HepG2 (cell line): ENCODE data around the gene DCUN1D2. TPM values are rescaled to one million over a fixed set of nuclear protein-coding genes. Genes with fewer than 3 reads are reported as not detected.

ENCODE experiments used
- KDM2A ChIP-seq: sonication (generic); formaldehyde crosslinking; IDR thresholded peaks from 2 replicates; pipeline ENCODE4 v1.4.0; 2020; ENCODE audit warnings: low read depth, missing genetic modification reagents, borderline replicate concordance
- NCOR1 ChIP-seq: fragments of 200-600 bp; sonication (generic); IDR thresholded peaks from 2 replicates; pipeline ENCODE4 v1.7.0; 2017; ENCODE audit warnings: antibody characterized with exemption, low read length, borderline replicate concordance
- POLR2AphosphoS5 ChIP-seq: IDR thresholded peaks from 2 replicates; pipeline ENCODE4 v1.6.1; 2012; ENCODE audit warnings: low read depth, low read length
- ZNF557 ChIP-seq: sonication (generic); formaldehyde crosslinking; IDR thresholded peaks from 2 replicates; pipeline ENCODE4 v1.4.0; 2020; ENCODE audit warnings: missing genetic modification reagents
- polyA plus RNA-seq, 8 experiments: library from polyadenylated mRNA; depleted of rRNA in 3 of 8; stranded (reverse) in 7 of 8; unstranded in 1 of 8; fragments of >200 nt; fragmentation: Illumina TruSeq in 4 of 8; extraction: Trizol in 4 of 8; gene quantifications; 2 replicates each; pipeline versions ENCODE4 v1.2.1 to v1.2.3, GENCODE V29; 2011 to 2016; ENCODE audit warnings: low read depth in 4 of 8, missing spikeins in 1 of 8, mixed read lengths in 1 of 8; ENCODE audit not compliant: insufficient read depth in 1 of 8
- total RNA-seq, 5 experiments: library from RNA; depleted of rRNA; stranded (reverse); fragments of >200 nt; fragmentation: Illumina TruSeq; extraction: Trizol; gene quantifications; 2 replicates each; pipeline ENCODE4 v1.2.3, GENCODE V29; 2016; ENCODE audit warnings: low read depth in 1 of 5
- TF ChIP-seq, protein P1 (sequence below): sonication (generic); formaldehyde crosslinking; IDR thresholded peaks from 2 replicates; pipeline ENCODE4 v1.4.0; 2020; ENCODE audit warnings: missing genetic modification reagents, mild to moderate bottlenecking, borderline replicate concordance
- TF ChIP-seq, protein P2 (sequence below): sonication (generic); formaldehyde crosslinking; IDR thresholded peaks from 2 replicates; pipeline ENCODE4 v1.4.0; 2020; ENCODE audit warnings: mild to moderate bottlenecking, missing genetic modification reagents, borderline replicate concordance
- TF ChIP-seq, protein P3 (sequence below): sonication (generic); formaldehyde crosslinking; IDR thresholded peaks from 2 replicates; pipeline ENCODE4 v1.8.1; 2023; ENCODE audit warnings: missing genetic modification reagents, mild to moderate bottlenecking, borderline replicate concordance
- TF ChIP-seq, protein P4 (sequence below): sonication (generic); formaldehyde crosslinking; IDR thresholded peaks from 2 replicates; pipeline ENCODE4 v1.4.0; 2020; ENCODE audit warnings: missing genetic modification reagents
- TF ChIP-seq, protein P5 (sequence below): sonication (generic); formaldehyde crosslinking; IDR thresholded peaks from 2 replicates; pipeline ENCODE4 v1.4.0; 2020; ENCODE audit warnings: missing genetic modification reagents, borderline replicate concordance
- TF ChIP-seq, protein P6 (sequence below): IDR thresholded peaks from 2 replicates; pipeline ENCODE4 v1.6.1; 2016; ENCODE audit warnings: missing biosample characterization, missing genetic modification reagents, low read depth

DCUN1D2 gene
- total and polyA plus RNA-seq, 2 of the 13 experiments (the other 11 are each of a cell fraction or from before 2014, with no cell fraction given), result 9.1 to 9.6 TPM

DNA sequence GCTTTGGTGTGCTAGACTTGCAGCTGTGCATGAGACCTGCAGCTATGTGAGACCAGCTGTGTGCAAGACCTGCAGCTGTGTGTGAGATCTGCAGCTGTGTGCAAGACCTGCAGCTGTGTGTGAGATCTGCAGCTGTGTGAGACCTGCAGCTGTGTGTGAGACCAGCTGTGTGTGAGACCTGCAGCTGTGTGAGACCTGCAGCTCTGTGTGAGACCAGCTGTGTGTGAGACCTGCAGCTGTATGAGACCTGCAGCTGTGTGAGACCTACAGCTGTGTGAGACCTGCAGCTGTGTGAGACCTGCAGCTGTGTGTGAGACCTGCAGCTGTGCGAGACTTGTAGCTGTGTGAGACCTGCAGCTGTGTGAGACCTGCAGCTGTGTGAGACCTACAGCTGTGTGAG, 6.7 kb upstream of the DCUN1D2 start (continued):
- TF ChIP-seq, protein P1, sequence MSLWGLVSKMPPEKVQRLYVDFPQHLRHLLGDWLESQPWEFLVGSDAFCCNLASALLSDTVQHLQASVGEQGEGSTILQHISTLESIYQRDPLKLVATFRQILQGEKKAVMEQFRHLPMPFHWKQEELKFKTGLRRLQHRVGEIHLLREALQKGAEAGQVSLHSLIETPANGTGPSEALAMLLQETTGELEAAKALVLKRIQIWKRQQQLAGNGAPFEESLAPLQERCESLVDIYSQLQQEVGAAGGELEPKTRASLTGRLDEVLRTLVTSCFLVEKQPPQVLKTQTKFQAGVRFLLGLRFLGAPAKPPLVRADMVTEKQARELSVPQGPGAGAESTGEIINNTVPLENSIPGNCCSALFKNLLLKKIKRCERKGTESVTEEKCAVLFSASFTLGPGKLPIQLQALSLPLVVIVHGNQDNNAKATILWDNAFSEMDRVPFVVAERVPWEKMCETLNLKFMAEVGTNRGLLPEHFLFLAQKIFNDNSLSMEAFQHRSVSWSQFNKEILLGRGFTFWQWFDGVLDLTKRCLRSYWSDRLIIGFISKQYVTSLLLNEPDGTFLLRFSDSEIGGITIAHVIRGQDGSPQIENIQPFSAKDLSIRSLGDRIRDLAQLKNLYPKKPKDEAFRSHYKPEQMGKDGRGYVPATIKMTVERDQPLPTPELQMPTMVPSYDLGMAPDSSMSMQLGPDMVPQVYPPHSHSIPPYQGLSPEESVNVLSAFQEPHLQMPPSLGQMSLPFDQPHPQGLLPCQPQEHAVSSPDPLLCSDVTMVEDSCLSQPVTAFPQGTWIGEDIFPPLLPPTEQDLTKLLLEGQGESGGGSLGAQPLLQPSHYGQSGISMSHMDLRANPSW (CRISPR knock-in tag), result no peak
- TF ChIP-seq, protein P2, sequence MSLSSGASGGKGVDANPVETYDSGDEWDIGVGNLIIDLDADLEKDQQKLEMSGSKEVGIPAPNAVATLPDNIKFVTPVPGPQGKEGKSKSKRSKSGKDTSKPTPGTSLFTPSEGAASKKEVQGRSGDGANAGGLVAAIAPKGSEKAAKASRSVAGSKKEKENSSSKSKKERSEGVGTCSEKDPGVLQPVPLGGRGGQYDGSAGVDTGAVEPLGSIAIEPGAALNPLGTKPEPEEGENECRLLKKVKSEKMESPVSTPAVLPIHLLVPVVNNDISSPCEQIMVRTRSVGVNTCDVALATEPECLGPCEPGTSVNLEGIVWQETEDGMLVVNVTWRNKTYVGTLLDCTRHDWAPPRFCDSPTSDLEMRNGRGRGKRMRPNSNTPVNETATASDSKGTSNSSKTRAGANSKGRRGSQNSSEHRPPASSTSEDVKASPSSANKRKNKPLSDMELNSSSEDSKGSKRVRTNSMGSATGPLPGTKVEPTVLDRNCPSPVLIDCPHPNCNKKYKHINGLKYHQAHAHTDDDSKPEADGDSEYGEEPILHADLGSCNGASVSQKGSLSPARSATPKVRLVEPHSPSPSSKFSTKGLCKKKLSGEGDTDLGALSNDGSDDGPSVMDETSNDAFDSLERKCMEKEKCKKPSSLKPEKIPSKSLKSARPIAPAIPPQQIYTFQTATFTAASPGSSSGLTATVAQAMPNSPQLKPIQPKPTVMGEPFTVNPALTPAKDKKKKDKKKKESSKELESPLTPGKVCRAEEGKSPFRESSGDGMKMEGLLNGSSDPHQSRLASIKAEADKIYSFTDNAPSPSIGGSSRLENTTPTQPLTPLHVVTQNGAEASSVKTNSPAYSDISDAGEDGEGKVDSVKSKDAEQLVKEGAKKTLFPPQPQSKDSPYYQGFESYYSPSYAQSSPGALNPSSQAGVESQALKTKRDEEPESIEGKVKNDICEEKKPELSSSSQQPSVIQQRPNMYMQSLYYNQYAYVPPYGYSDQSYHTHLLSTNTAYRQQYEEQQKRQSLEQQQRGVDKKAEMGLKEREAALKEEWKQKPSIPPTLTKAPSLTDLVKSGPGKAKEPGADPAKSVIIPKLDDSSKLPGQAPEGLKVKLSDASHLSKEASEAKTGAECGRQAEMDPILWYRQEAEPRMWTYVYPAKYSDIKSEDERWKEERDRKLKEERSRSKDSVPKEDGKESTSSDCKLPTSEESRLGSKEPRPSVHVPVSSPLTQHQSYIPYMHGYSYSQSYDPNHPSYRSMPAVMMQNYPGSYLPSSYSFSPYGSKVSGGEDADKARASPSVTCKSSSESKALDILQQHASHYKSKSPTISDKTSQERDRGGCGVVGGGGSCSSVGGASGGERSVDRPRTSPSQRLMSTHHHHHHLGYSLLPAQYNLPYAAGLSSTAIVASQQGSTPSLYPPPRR, result no peak
- TF ChIP-seq, protein P3, sequence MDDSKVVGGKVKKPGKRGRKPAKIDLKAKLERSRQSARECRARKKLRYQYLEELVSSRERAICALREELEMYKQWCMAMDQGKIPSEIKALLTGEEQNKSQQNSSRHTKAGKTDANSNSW (CRISPR knock-in tag), result no peak
- TF ChIP-seq, protein P4, sequence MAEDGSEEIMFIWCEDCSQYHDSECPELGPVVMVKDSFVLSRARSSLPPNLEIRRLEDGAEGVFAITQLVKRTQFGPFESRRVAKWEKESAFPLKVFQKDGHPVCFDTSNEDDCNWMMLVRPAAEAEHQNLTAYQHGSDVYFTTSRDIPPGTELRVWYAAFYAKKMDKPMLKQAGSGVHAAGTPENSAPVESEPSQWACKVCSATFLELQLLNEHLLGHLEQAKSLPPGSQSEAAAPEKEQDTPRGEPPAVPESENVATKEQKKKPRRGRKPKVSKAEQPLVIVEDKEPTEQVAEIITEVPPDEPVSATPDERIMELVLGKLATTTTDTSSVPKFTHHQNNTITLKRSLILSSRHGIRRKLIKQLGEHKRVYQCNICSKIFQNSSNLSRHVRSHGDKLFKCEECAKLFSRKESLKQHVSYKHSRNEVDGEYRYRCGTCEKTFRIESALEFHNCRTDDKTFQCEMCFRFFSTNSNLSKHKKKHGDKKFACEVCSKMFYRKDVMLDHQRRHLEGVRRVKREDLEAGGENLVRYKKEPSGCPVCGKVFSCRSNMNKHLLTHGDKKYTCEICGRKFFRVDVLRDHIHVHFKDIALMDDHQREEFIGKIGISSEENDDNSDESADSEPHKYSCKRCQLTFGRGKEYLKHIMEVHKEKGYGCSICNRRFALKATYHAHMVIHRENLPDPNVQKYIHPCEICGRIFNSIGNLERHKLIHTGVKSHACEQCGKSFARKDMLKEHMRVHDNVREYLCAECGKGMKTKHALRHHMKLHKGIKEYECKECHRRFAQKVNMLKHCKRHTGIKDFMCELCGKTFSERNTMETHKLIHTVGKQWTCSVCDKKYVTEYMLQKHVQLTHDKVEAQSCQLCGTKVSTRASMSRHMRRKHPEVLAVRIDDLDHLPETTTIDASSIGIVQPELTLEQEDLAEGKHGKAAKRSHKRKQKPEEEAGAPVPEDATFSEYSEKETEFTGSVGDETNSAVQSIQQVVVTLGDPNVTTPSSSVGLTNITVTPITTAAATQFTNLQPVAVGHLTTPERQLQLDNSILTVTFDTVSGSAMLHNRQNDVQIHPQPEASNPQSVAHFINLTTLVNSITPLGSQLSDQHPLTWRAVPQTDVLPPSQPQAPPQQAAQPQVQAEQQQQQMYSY (CRISPR knock-in tag), result no peak
- TF ChIP-seq POLR2AphosphoS5 (no peak), KDM2A (CRISPR knock-in tag) (no peak), ZNF557 (CRISPR knock-in tag) (no peak), NCOR1 (no peak)
- TF ChIP-seq, protein P5, sequence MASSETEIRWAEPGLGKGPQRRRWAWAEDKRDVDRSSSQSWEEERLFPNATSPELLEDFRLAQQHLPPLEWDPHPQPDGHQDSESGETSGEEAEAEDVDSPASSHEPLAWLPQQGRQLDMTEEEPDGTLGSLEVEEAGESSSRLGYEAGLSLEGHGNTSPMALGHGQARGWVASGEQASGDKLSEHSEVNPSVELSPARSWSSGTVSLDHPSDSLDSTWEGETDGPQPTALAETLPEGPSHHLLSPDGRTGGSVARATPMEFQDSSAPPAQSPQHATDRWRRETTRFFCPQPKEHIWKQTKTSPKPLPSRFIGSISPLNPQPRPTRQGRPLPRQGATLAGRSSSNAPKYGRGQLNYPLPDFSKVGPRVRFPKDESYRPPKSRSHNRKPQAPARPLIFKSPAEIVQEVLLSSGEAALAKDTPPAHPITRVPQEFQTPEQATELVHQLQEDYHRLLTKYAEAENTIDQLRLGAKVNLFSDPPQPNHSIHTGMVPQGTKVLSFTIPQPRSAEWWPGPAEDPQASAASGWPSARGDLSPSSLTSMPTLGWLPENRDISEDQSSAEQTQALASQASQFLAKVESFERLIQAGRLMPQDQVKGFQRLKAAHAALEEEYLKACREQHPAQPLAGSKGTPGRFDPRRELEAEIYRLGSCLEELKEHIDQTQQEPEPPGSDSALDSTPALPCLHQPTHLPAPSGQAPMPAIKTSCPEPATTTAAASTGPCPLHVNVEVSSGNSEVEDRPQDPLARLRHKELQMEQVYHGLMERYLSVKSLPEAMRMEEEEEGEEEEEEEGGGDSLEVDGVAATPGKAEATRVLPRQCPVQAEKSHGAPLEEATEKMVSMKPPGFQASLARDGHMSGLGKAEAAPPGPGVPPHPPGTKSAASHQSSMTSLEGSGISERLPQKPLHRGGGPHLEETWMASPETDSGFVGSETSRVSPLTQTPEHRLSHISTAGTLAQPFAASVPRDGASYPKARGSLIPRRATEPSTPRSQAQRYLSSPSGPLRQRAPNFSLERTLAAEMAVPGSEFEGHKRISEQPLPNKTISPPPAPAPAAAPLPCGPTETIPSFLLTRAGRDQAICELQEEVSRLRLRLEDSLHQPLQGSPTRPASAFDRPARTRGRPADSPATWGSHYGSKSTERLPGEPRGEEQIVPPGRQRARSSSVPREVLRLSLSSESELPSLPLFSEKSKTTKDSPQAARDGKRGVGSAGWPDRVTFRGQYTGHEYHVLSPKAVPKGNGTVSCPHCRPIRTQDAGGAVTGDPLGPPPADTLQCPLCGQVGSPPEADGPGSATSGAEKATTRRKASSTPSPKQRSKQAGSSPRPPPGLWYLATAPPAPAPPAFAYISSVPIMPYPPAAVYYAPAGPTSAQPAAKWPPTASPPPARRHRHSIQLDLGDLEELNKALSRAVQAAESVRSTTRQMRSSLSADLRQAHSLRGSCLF (CRISPR knock-in tag), result no peak
- TF ChIP-seq, protein P6, sequence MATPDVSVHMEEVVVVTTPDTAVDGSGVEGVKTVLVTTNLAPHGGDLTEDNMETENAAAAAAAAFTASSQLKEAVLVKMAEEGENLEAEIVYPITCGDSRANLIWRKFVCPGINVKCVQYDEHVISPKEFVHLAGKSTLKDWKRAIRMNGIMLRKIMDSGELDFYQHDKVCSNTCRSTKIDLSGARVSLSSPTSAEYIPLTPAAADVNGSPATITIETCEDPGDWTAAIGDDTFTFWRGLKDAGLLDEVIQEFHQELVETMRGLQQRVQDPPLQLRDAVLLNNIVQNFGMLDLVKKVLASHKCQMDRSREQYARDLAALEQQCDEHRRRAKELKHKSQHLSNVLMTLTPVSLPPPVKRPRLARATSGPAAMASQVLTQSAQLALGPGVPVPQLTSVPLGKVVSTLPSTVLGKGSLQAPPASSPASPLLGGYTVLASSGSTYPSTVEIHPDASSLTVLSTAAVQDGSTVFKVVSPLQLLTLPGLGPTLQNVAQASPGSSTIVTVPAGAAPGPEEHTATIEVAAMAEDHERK (CRISPR knock-in tag), result no peak
- TF ChIP-seq, all 625 proteins: peak for 0
